SK-N-SH treated with all-trans-retinoic acid at 6 μM for 48 hours (cell line): ENCODE results near the gene BUB1B.

Experiments used
- BACH2 ChIP-seq: fragments of 250-450 bp; sonication (Bioruptor Pico); IDR thresholded peaks from 2 replicates; pipeline ENCODE4 v1.9.0; 2021; ENCODE audit warnings: mild to moderate bottlenecking, borderline replicate concordance
- ZFP3 ChIP-seq: fragments of 250-450 bp; sonication (Bioruptor Pico); IDR thresholded peaks from 2 replicates; pipeline ENCODE4 v1.5.0; 2020; ENCODE audit warnings: mild to moderate bottlenecking, moderate library complexity

DNA sequence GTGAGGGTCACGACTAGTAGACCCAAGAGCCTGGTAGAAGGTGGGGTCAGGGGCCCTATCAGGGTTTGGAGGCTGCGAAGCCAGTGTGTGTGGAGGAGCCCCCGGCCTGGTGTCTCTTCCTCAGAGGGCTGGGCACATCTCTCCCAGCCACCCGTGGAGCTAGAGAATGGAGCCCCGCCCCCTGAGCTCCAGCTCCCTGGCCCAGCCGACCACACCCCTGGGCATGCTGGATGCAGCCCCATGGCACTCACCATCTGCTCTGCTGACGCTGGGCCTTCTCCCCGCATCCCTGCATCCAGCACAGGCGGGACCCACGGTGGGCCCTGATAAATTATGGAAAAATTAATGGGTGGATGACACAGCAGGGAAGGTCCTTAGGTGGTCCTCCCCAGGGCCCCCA is 104.5 kb downstream of the BUB1B start:
- TF ChIP-seq BACH2 (CRISPR knock-in tag) (no peak), ZFP3 (CRISPR knock-in tag) (no peak)
